ENCODE results near the gene KANTR. TPM values are rescaled to one million over a fixed set of nuclear protein-coding genes. Genes with fewer than 3 reads are reported as not detected.
A peak's percentile ranks its signal among the peaks of the same experiment; 100 is the strongest.
"Not testable (repeated sequence)": the region's sequence is repeated elsewhere in the genome, so short reads cannot be mapped to it uniquely, and the experiment has no call there.

Gene KANTR

GRCh38 chrX:53163436-53163835, 69.5 kb downstream of the KANTR start:
- Histone ChIP-seq H4K5ac (ENCODE audit: low read length) (no peak overlapping the region), H3K23ac (ENCODE audit: low read length) (no peak overlapping the region), H3K79me1 (ENCODE audit: low read length) (no peaks in the 10 kb centered on the region), H3K27me3 (ENCODE audit: insufficient read depth, low read length, poor library complexity) (no peaks in the 10 kb centered on the region), H2AK5ac (ENCODE audit: low read length) (no peak overlapping the region), H3K4me3 (ENCODE audit: low read length) (no peak overlapping the region), H2BK120ac (ENCODE audit: low read depth, low read length) (no peak overlapping the region), H2BK5ac (ENCODE audit: low read length) (no peak overlapping the region), H3K36me3 (ENCODE audit: control insufficient read depth, insufficient read depth, low read length) (no peaks in the 10 kb centered on the region), H3K4me2 (ENCODE audit: low read length) (no peak overlapping the region), H4K8ac (ENCODE audit: low read depth, low read length) (no peak overlapping the region), H3K4me1 (ENCODE audit: control insufficient read depth, low read depth, low read length) (peaks cover 5% of the 10 kb centered on the region), H2BK15ac (replicated peaks; ENCODE audit: low read depth) (no peak overlapping the region), H3K79me2 (ENCODE audit: control insufficient read depth, insufficient read depth, low read length) (no peaks in the 10 kb centered on the region), H3K56ac (ENCODE audit: low read length) (no peak overlapping the region), H3K18ac (ENCODE audit: low read length) (no peak overlapping the region), H3K27ac (ENCODE audit: low read depth, low read length) (no peak overlapping the region), H3K9ac (ENCODE audit: low read length) (no peak overlapping the region), H3K4ac (ENCODE audit: low read depth, low read length) (no peak overlapping the region)
- no CpG with 5 or more reads among the region's 7 CpGs for WGBS (ENCODE audit: extremely low coverage, insufficient coverage, low lambda C conversion rate)
- peak; percentile 53 for DNase-seq

- not testable (repeated sequence) for H3K27me3 ChIP-seq (ENCODE audit: insufficient read depth, low read length, poor library complexity); H2BK5ac ChIP-seq (ENCODE audit: low read length); H3K4me1 ChIP-seq (ENCODE audit: control insufficient read depth, low read depth, low read length); H3K18ac ChIP-seq (ENCODE audit: low read length); H3K36me3 ChIP-seq (ENCODE audit: control insufficient read depth, insufficient read depth, low read length); H4K5ac ChIP-seq (ENCODE audit: low read length); H3K79me2 ChIP-seq (ENCODE audit: control insufficient read depth, insufficient read depth, low read length); H3K4me3 ChIP-seq (ENCODE audit: low read length); H3K9ac ChIP-seq (ENCODE audit: low read length); H3K56ac ChIP-seq (ENCODE audit: low read length); H3K4ac ChIP-seq (ENCODE audit: low read depth, low read length); DNase-seq; H2BK15ac ChIP-seq (replicated peaks; ENCODE audit: low read depth); H3K27ac ChIP-seq (ENCODE audit: low read depth, low read length); H3K4me2 ChIP-seq (ENCODE audit: low read length); H2BK120ac ChIP-seq (ENCODE audit: low read depth, low read length); H4K8ac ChIP-seq (ENCODE audit: low read depth, low read length); H2AK5ac ChIP-seq (ENCODE audit: low read length); H3K23ac ChIP-seq (ENCODE audit: low read length); H3K79me1 ChIP-seq (ENCODE audit: low read length)
- no CpG with 5 or more reads among the region's 6 CpGs for WGBS (ENCODE audit: extremely low coverage, insufficient coverage, low lambda C conversion rate)
Observed at GRCh38 chrX:53164566-53164965, 70.6 kb downstream of the KANTR start.

- H3K18ac ChIP-seq (ENCODE audit: low read length): no peak overlapping the region
- H3K9ac ChIP-seq (ENCODE audit: low read length): no peak overlapping the region
- H3K4ac ChIP-seq (ENCODE audit: low read depth, low read length): no peak overlapping the region
- H2AK5ac ChIP-seq (ENCODE audit: low read length): no peak overlapping the region
- no CpG with 5 or more reads among the region's 3 CpGs for WGBS (ENCODE audit: extremely low coverage, insufficient coverage, low lambda C conversion rate)
- no peak overlapping the region for H3K4me3 ChIP-seq (ENCODE audit: low read length)
- H4K5ac ChIP-seq (ENCODE audit: low read length): no peak overlapping the region
- H2BK15ac ChIP-seq (replicated peaks; ENCODE audit: low read depth): no peak overlapping the region
- no peak overlapping the region for H3K4me2 ChIP-seq (ENCODE audit: low read length)
- H3K36me3 ChIP-seq (ENCODE audit: control insufficient read depth, insufficient read depth, low read length): no peaks in the 10 kb centered on the region
- H3K79me2 ChIP-seq (ENCODE audit: control insufficient read depth, insufficient read depth, low read length): no peaks in the 10 kb centered on the region
- H3K27me3 ChIP-seq (ENCODE audit: insufficient read depth, low read length, poor library complexity): no peaks in the 10 kb centered on the region
- H3K23ac ChIP-seq (ENCODE audit: low read length): no peak overlapping the region
- no peak overlapping the region for H4K8ac ChIP-seq (ENCODE audit: low read depth, low read length)
- H3K79me1 ChIP-seq (ENCODE audit: low read length): no peaks in the 10 kb centered on the region
- no peak overlapping the region for H2BK5ac ChIP-seq (ENCODE audit: low read length)
- H3K27ac ChIP-seq (ENCODE audit: low read depth, low read length): no peak overlapping the region
- no peak for DNase-seq
- H3K4me1 ChIP-seq (ENCODE audit: control insufficient read depth, low read depth, low read length): peaks cover 2% of the 10 kb centered on the region
- H2BK120ac ChIP-seq (ENCODE audit: low read depth, low read length): no peak overlapping the region
- no peak overlapping the region for H3K56ac ChIP-seq (ENCODE audit: low read length)
Observed at GRCh38 chrX:53166103-53166502, 72.2 kb downstream of the KANTR start.

DNA sequence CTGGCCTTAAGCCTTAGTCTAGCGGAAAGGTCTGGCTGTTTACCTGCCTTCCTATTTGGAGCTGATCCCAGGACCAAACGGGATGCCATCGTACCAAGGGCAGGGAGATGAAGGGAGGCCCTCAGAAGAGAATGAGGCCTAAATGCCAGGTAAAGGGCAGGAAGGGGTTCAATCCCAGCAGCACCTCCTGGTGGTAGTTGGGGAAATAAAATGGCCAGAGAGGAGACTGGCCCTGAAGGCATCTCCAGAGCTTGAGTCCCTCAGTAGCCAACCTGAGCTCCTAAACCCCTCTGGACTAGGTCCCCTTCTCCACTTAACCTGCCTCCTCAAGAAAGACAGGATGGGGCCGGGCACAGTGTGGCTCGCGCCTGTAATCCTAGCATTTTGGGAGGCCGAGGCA, 77.4 kb downstream of the KANTR start:
- no peak overlapping the region for H2AK5ac ChIP-seq (ENCODE audit: low read length)
- no CpG with 5 or more reads among the region's 7 CpGs for WGBS (ENCODE audit: extremely low coverage, insufficient coverage, low lambda C conversion rate)
- H3K36me3 ChIP-seq (ENCODE audit: control insufficient read depth, insufficient read depth, low read length): no peaks in the 10 kb centered on the region
- no peak overlapping the region for H2BK15ac ChIP-seq (replicated peaks; ENCODE audit: low read depth)
- H3K27me3 ChIP-seq (ENCODE audit: insufficient read depth, low read length, poor library complexity): no peaks in the 10 kb centered on the region
- no peak overlapping the region for H3K23ac ChIP-seq (ENCODE audit: low read length)
- H3K4me2 ChIP-seq (ENCODE audit: low read length): no peak overlapping the region
- no peak overlapping the region for H3K9ac ChIP-seq (ENCODE audit: low read length)
- no peak overlapping the region for H4K8ac ChIP-seq (ENCODE audit: low read depth, low read length)
- no peak overlapping the region for H3K4me3 ChIP-seq (ENCODE audit: low read length)
- H3K4me1 ChIP-seq (ENCODE audit: control insufficient read depth, low read depth, low read length): no peaks in the 10 kb centered on the region
- no peak overlapping the region for H2BK5ac ChIP-seq (ENCODE audit: low read length)
- no peak overlapping the region for H3K4ac ChIP-seq (ENCODE audit: low read depth, low read length)
- no peak overlapping the region for H3K56ac ChIP-seq (ENCODE audit: low read length)
- no peaks in the 10 kb centered on the region for H3K79me1 ChIP-seq (ENCODE audit: low read length)
- H3K18ac ChIP-seq (ENCODE audit: low read length): no peak overlapping the region
- H3K79me2 ChIP-seq (ENCODE audit: control insufficient read depth, insufficient read depth, low read length): no peaks in the 10 kb centered on the region
- no peak overlapping the region for H4K5ac ChIP-seq (ENCODE audit: low read length)
- H3K27ac ChIP-seq (ENCODE audit: low read depth, low read length): no peak overlapping the region
- DNase-seq: no peak
- no peak overlapping the region for H2BK120ac ChIP-seq (ENCODE audit: low read depth, low read length)

Small RNA genes lying within 50 kb of the gene (small RNA-seq; reads per million reads assigned to genes)
- not detected for gene AL139396.1 (ENCODE audit: insufficient read depth)
- gene AL591212.2 (ENCODE audit: insufficient read depth): not detected

Data from mesendoderm (in vitro differentiated cells).